HEK293 (cell line): ENCODE results near the gene OR56B1.

ENCODE experiments used
- CTCF ChIA-PET: fragments of 350-600 bp; formaldehyde crosslinking; extraction: SDS; loops from one replicate; lab custom pipeline; 2021; ENCODE audit warnings: antibody characterized with exemption; lab: Yijun Ruan, JAX
- POLR2A ChIA-PET: fragments of 300-600 bp; formaldehyde crosslinking; extraction: SDS; loops from one replicate; lab custom pipeline; 2020; ENCODE audit warnings: antibody characterized with exemption, inconsistent platforms; lab: Yijun Ruan, JAX
- H3K27ac ChIP-seq: fragments of 200-500 bp; sonication (Bioruptor generic); 2 replicates; pipeline ENCODE4 v1.5.1; 2014; ENCODE audit warnings: low read depth, low read length, control low read depth, inconsistent platforms; ENCODE audit errors: extremely low read depth
- H3K36me3 ChIP-seq, 2 experiments: fragments of 200-500 bp in 1 of 2; sonication (Bioruptor generic) in 1 of 2; 1 replicate in 1 of 2; 2 replicates in 1 of 2; pipeline ENCODE4 v1.5.1; 2014 to 2017; ENCODE audit warnings: inconsistent platforms in 2 of 2, low read length in 2 of 2; ENCODE audit not compliant: control insufficient read depth in 2 of 2, insufficient read depth in 1 of 2
- H3K4me1 ChIP-seq: fragments of 200-500 bp; sonication (Bioruptor generic); 2 replicates; pipeline ENCODE4 v1.5.1; 2014; ENCODE audit warnings: mild to moderate bottlenecking, low read length, inconsistent platforms; ENCODE audit not compliant: control insufficient read depth, insufficient read depth
- H3K4me3 ChIP-seq: 2 replicates; pipeline ENCODE4 v1.5.1; 2011; ENCODE audit warnings: low read depth, mild to moderate bottlenecking, control low read depth, low read length, moderate library complexity
- H3K9me3 ChIP-seq: fragments of 200-500 bp; sonication (Bioruptor generic); 2 replicates; pipeline ENCODE4 v1.5.1; 2014; ENCODE audit warnings: low read depth, low read length, inconsistent platforms; ENCODE audit not compliant: control insufficient read depth, insufficient read depth
- KLF10 ChIP-seq: fragments of 450-650 bp; IDR thresholded peaks from 2 replicates; pipeline ENCODE4 v1.5.1; 2018; ENCODE audit warnings: missing biosample characterization, mild to moderate bottlenecking, missing genetic modification characterization
- KLF9 ChIP-seq: fragments of 450-650 bp; formaldehyde crosslinking; IDR thresholded peaks from 2 replicates; pipeline ENCODE4 v1.5.1; 2016; ENCODE audit warnings: missing biosample characterization, missing genetic modification characterization, low read depth
- TCF7L2 ChIP-seq: IDR thresholded peaks from 2 replicates; pipeline ENCODE4 v1.6.1; 2011; ENCODE audit warnings: low read depth, mild to moderate bottlenecking, inconsistent platforms, low read length, moderate library complexity, borderline replicate concordance
- ZBTB8A ChIP-seq: fragments of 450-650 bp; formaldehyde crosslinking; IDR thresholded peaks from 2 replicates; pipeline ENCODE4 v1.5.1; 2016; ENCODE audit warnings: missing biosample characterization, missing genetic modification characterization
- ZNF114 ChIP-seq: fragments of 450-650 bp; formaldehyde crosslinking; IDR thresholded peaks from 2 replicates; pipeline ENCODE4 v1.5.0; 2017; ENCODE audit warnings: missing biosample characterization, missing genetic modification characterization
- ZNF121 ChIP-seq: fragments of 450-650 bp; formaldehyde crosslinking; IDR thresholded peaks from 2 replicates; pipeline ENCODE4 v1.5.1; 2016; ENCODE audit warnings: missing biosample characterization, missing genetic modification characterization
- ZNF138 ChIP-seq: fragments of 450-650 bp; formaldehyde crosslinking; IDR thresholded peaks from 2 replicates; pipeline ENCODE4 v1.5.1; 2016; ENCODE audit warnings: missing biosample characterization, missing genetic modification characterization, borderline replicate concordance
- ZNF292 ChIP-seq: fragments of 450-650 bp; formaldehyde crosslinking; IDR thresholded peaks from 2 replicates; pipeline ENCODE4 v1.5.1; 2016; ENCODE audit warnings: low read depth, missing biosample characterization, missing genetic modification characterization, borderline replicate concordance
- ZNF391 ChIP-seq: fragments of 450-650 bp; formaldehyde crosslinking; IDR thresholded peaks from 2 replicates; pipeline ENCODE4 v1.5.1; 2016; ENCODE audit warnings: low read depth, missing biosample characterization, missing genetic modification characterization, borderline replicate concordance
- ZNF658 ChIP-seq: fragments of 450-650 bp; formaldehyde crosslinking; IDR thresholded peaks from 2 replicates; pipeline ENCODE4; 2016; ENCODE audit warnings: missing biosample characterization, missing genetic modification characterization
- ZNF670 ChIP-seq: fragments of 450-650 bp; formaldehyde crosslinking; IDR thresholded peaks from 2 replicates; pipeline ENCODE4 v1.5.1; 2016; ENCODE audit warnings: missing biosample characterization, missing genetic modification characterization, low read depth
- TF ChIP-seq, protein P1 (sequence below): fragments of 450-650 bp; formaldehyde crosslinking; IDR thresholded peaks from 2 replicates; pipeline ENCODE4 v1.5.1; 2016; ENCODE audit warnings: missing biosample characterization, missing genetic modification characterization
- TF ChIP-seq, protein P2 (sequence below): fragments of 450-650 bp; formaldehyde crosslinking; IDR thresholded peaks from 2 replicates; pipeline ENCODE4 v1.5.1; 2016; ENCODE audit warnings: missing biosample characterization, missing genetic modification characterization, borderline replicate concordance
- TF ChIP-seq, protein P3 (sequence below): fragments of 450-650 bp; formaldehyde crosslinking; optimal IDR thresholded peaks from 2 replicates; pipeline ENCODE3; 2016; ENCODE audit warnings: missing biosample characterization, mild to moderate bottlenecking, missing genetic modification characterization
- TF ChIP-seq, protein P4 (sequence below): fragments of 450-650 bp; formaldehyde crosslinking; IDR thresholded peaks from 2 replicates; pipeline ENCODE4 v1.5.1; 2016; ENCODE audit warnings: missing biosample characterization, missing genetic modification characterization
- TF ChIP-seq, protein P5 (sequence below): fragments of 450-650 bp; formaldehyde crosslinking; IDR thresholded peaks from 2 replicates; pipeline ENCODE4 v1.5.1; 2017; ENCODE audit warnings: missing biosample characterization, missing genetic modification characterization
- TF ChIP-seq, protein P6 (sequence below): fragments of 450-650 bp; formaldehyde crosslinking; IDR thresholded peaks from 2 replicates; pipeline ENCODE4 v1.5.1; 2016; ENCODE audit warnings: missing biosample characterization, missing genetic modification characterization
- TF ChIP-seq, protein P7 (sequence below): IDR thresholded peaks from 2 replicates; pipeline ENCODE4 v1.6.1; 2011; ENCODE audit warnings: mild to moderate bottlenecking, low read depth, low read length, borderline replicate concordance

OR56B1 gene

DNA sequence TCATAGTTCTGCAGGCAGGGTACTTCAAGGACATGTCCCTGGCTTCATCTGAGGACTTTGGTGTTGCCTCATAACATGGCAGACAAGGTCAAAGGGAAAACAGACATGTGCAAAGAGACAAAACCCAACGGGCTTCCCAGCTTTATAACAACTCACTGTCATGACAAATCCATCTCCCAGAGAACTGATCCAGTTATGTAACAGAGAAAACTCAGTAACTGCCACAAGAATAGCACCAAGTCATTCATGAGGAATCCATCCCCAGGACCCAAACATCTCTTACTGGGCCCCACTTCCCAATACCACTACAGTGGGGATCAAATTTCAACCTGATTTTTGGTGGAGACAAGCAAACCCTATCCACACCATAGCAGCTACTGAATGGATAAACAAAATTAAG, 30.8 kb downstream of the OR56B1 start (continued):
- TF ChIP-seq, protein P1, sequence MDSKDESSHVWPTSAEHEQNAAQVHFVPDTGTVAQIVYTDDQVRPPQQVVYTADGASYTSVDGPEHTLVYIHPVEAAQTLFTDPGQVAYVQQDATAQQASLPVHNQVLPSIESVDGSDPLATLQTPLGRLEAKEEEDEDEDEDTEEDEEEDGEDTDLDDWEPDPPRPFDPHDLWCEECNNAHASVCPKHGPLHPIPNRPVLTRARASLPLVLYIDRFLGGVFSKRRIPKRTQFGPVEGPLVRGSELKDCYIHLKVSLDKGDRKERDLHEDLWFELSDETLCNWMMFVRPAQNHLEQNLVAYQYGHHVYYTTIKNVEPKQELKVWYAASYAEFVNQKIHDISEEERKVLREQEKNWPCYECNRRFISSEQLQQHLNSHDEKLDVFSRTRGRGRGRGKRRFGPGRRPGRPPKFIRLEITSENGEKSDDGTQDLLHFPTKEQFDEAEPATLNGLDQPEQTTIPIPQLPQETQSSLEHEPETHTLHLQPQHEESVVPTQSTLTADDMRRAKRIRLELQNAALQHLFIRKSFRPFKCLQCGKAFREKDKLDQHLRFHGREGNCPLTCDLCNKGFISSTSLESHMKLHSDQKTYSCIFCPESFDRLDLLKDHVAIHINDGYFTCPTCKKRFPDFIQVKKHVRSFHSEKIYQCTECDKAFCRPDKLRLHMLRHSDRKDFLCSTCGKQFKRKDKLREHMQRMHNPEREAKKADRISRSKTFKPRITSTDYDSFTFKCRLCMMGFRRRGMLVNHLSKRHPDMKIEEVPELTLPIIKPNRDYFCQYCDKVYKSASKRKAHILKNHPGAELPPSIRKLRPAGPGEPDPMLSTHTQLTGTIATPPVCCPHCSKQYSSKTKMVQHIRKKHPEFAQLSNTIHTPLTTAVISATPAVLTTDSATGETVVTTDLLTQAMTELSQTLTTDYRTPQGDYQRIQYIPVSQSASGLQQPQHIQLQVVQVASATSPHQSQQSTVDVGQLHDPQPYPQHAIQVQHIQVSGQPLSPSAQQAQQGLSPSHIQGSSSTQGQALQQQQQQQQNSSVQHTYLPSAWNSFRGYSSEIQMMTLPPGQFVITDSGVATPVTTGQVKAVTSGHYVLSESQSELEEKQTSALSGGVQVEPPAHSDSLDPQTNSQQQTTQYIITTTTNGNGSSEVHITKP (tag by site-specific recombination): no peak
- no peak for TF ChIP-seq ZNF670
- TF ChIP-seq, all 188 proteins: peak for 0

DNA sequence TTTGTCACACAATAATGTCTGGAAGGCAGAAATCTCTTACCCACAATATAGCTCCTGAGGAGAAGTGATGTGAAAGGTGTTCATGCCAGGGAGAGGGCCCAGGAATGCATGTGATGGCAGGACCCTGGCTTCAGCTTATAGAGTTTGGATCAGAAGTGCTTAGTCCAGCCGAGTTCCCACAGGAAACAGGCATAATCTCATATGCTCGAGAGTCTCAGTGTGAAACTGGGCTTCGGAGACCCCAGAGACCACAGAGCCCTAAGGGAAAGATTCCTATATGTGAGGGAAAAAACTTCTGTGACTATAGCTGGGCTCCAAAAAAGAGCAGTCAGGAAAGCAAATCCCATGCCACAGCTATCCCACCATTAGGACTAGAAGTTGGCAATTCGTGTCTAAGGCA, 47.0 kb downstream of the OR56B1 start, which contains the start of gene OR52N5:
OR52N5 (minus strand) TSS at position 101 of the 400 bp plus-strand sequence. CDS start 4,721 bp downstream, outside the sequence.
- ChIA-PET CTCF (no interaction called here), POLR2A (no interaction called here)
- H3K4me1 ChIP-seq: no peaks in the 10 kb centered on the region
- no peaks in the 10 kb centered on the region for H3K36me3 ChIP-seq
- no peak within 1 kb of the TSS for H3K27ac ChIP-seq
- no peaks in the 10 kb centered on the region for H3K9me3 ChIP-seq
- TF ChIP-seq, protein P2, sequence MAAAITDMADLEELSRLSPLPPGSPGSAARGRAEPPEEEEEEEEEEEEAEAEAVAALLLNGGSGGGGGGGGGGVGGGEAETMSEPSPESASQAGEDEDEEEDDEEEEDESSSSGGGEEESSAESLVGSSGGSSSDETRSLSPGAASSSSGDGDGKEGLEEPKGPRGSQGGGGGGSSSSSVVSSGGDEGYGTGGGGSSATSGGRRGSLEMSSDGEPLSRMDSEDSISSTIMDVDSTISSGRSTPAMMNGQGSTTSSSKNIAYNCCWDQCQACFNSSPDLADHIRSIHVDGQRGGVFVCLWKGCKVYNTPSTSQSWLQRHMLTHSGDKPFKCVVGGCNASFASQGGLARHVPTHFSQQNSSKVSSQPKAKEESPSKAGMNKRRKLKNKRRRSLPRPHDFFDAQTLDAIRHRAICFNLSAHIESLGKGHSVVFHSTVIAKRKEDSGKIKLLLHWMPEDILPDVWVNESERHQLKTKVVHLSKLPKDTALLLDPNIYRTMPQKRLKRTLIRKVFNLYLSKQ (tag by site-specific recombination): no peak
- no peak for TF ChIP-seq ZNF138 (tag by site-specific recombination)
- TF ChIP-seq, protein P3, sequence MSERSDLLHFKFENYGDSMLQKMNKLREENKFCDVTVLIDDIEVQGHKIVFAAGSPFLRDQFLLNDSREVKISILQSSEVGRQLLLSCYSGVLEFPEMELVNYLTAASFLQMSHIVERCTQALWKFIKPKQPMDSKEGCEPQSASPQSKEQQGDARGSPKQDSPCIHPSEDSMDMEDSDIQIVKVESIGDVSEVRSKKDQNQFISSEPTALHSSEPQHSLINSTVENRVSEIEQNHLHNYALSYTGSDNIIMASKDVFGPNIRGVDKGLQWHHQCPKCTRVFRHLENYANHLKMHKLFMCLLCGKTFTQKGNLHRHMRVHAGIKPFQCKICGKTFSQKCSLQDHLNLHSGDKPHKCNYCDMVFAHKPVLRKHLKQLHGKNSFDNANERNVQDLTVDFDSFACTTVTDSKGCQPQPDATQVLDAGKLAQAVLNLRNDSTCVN (tag by site-specific recombination): no peak
- TF ChIP-seq, protein P4, sequence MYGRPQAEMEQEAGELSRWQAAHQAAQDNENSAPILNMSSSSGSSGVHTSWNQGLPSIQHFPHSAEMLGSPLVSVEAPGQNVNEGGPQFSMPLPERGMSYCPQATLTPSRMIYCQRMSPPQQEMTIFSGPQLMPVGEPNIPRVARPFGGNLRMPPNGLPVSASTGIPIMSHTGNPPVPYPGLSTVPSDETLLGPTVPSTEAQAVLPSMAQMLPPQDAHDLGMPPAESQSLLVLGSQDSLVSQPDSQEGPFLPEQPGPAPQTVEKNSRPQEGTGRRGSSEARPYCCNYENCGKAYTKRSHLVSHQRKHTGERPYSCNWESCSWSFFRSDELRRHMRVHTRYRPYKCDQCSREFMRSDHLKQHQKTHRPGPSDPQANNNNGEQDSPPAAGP: no peak
- TF ChIP-seq ZBTB8A (tag by site-specific recombination): no peak
- TF ChIP-seq, protein P5, sequence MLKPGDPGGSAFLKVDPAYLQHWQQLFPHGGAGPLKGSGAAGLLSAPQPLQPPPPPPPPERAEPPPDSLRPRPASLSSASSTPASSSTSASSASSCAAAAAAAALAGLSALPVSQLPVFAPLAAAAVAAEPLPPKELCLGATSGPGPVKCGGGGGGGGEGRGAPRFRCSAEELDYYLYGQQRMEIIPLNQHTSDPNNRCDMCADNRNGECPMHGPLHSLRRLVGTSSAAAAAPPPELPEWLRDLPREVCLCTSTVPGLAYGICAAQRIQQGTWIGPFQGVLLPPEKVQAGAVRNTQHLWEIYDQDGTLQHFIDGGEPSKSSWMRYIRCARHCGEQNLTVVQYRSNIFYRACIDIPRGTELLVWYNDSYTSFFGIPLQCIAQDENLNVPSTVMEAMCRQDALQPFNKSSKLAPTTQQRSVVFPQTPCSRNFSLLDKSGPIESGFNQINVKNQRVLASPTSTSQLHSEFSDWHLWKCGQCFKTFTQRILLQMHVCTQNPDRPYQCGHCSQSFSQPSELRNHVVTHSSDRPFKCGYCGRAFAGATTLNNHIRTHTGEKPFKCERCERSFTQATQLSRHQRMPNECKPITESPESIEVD (tag by site-specific recombination): no peak
- no peak for TF ChIP-seq ZNF658 (tag by site-specific recombination)
- TF ChIP-seq KLF9 (tag by site-specific recombination): no peak
- TF ChIP-seq ZNF121 (tag by site-specific recombination): no peak
- no peak for TF ChIP-seq ZNF391
- TF ChIP-seq ZNF292 (tag by site-specific recombination): no peak
- TF ChIP-seq ZNF114: no peak
- TF ChIP-seq, protein P6, sequence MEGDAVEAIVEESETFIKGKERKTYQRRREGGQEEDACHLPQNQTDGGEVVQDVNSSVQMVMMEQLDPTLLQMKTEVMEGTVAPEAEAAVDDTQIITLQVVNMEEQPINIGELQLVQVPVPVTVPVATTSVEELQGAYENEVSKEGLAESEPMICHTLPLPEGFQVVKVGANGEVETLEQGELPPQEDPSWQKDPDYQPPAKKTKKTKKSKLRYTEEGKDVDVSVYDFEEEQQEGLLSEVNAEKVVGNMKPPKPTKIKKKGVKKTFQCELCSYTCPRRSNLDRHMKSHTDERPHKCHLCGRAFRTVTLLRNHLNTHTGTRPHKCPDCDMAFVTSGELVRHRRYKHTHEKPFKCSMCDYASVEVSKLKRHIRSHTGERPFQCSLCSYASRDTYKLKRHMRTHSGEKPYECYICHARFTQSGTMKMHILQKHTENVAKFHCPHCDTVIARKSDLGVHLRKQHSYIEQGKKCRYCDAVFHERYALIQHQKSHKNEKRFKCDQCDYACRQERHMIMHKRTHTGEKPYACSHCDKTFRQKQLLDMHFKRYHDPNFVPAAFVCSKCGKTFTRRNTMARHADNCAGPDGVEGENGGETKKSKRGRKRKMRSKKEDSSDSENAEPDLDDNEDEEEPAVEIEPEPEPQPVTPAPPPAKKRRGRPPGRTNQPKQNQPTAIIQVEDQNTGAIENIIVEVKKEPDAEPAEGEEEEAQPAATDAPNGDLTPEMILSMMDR (tag by site-specific recombination): no peak
- TF ChIP-seq, protein P7, sequence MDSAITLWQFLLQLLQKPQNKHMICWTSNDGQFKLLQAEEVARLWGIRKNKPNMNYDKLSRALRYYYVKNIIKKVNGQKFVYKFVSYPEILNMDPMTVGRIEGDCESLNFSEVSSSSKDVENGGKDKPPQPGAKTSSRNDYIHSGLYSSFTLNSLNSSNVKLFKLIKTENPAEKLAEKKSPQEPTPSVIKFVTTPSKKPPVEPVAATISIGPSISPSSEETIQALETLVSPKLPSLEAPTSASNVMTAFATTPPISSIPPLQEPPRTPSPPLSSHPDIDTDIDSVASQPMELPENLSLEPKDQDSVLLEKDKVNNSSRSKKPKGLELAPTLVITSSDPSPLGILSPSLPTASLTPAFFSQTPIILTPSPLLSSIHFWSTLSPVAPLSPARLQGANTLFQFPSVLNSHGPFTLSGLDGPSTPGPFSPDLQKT: no peak
- TF ChIP-seq KLF10 (tag by site-specific recombination): no peak
- no peak for TF ChIP-seq TCF7L2
- TF ChIP-seq, all 188 proteins: peak for 0
- no peak within 1 kb of the TSS for H3K4me3 ChIP-seq
